A549 (cell line): ENCODE data around the gene TCHP.

Source experiments
- KDM1A ChIP-seq: fragments of 200-600 bp; sonication (generic); IDR thresholded peaks from 2 replicates; pipeline ENCODE4 v1.6.1; 2016; ENCODE audit warnings: low read depth, mild to moderate bottlenecking
- POLR2A ChIP-seq: IDR thresholded peaks from 2 replicates; pipeline ENCODE4 v1.6.1; 2012; ENCODE audit warnings: mild to moderate bottlenecking, low read length
- TF ChIP-seq, protein P1 (sequence below): IDR thresholded peaks from 2 replicates; pipeline ENCODE4 v1.6.1; 2012

DNA sequence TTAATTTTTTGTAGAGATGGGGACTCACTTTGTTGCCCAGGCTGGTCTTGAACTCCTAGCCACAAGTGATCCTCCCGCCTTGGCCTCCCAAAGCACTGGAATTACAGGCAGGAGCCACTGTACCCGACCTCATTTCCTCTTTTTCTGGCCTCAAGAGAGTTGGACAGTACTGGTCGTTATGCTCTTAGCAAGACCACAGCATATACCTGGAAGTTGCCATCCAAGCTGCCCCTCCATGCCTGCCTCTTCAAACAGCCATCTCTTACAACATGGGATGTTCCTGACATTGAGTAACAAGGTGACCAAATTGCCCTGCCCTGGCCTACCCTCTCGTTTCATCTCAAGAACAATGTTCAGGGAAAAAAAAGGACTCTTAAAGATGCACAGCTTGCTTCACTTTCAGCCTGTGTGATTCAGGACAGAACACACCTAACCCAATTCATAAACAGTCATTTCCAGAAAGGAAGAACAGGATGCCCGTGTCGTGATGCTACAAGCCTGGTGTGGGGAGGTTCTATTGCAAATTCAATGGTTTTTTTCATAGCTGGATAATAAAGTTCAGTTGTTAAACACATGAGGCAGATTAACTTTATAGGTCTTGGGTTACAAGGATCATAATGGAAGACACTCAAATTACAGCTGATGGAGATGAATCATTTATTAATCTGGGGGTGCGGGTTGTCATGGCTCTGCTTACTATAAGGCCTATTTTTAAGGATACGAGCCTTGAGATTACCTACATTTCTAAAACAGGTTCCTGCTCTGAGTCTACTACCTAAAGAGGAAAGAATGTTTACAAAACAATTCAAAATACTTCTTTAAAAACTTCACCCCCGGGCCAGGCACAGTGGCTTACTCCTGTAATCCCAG is 31.7 kb upstream of the TCHP start:
- TF ChIP-seq POLR2A (no peak), KDM1A (no peak)
- TF ChIP-seq, protein P1, sequence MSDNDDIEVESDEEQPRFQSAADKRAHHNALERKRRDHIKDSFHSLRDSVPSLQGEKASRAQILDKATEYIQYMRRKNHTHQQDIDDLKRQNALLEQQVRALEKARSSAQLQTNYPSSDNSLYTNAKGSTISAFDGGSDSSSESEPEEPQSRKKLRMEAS = no peak
